Measurements from ENCODE around the gene ADK.
"Not testable (repeated sequence)": the region's sequence is repeated elsewhere in the genome, so short reads cannot be mapped to it uniquely, and the experiment has no call there.

Gene ADK

GRCh38 chr10:74178042-74178791 lies 27.2 kb downstream of the ADK start:
- no peak for DNase-seq
- intact Hi-C loops (cut with DNase I) = no loop called here

DNA sequence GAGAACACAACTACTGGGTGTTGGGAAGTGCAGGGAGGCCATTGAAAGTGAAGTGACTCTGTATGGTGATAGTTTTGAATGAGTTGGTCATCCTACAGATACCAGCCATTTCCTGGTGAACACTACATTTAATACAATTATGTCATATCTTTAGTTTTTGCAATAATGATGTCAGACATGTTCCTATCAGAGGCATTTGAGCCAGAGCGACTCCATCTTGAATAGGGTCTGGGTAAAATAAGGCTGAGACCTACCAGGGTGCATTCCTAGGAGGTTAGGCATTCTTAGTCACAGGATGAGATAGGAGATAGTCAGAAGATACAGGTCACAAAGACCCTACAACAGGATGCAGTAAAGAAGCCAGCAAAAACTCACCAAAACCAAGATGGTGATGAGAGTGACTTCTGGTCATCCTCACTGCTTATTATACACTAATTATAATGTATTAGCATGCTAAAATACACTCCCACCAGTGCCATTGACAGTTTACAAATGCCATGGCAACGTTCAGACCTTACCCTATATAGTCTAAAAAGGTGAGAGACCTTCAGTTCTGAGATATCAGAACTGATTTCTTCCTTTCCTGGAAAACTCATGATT lies 28.2 kb downstream of the ADK start:
- no peak for DNase-seq
- intact Hi-C loops (cut with DNase I) = no loop called here

DNA sequence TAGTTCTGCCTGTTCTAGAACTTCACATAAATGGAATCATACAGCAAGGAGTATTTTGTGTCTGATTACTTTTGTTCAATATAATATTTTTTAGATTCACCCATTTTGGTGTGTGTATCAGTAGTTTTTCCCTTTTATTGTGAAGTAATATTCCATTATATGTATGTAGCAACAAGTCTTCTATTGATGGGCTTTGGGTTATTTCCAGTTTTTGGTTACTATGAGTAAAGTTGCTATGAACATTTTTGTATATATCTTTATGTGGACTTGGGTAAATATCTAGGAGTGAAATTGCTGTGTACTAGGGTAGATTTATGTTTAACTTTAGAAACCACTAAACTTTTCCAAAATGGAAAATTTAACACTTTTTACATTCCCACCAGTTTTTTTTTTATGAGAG lies 35.7 kb downstream of the ADK start:
- intact Hi-C loops (cut with DNase I) = no loop called here
- DNase-seq = no peak

- intact Hi-C loops (cut with DNase I) = no loop called here
- DNase-seq = no peak
Measured at GRCh38 chr10:74187237-74187636, 36.2 kb downstream of the ADK start.

DNA sequence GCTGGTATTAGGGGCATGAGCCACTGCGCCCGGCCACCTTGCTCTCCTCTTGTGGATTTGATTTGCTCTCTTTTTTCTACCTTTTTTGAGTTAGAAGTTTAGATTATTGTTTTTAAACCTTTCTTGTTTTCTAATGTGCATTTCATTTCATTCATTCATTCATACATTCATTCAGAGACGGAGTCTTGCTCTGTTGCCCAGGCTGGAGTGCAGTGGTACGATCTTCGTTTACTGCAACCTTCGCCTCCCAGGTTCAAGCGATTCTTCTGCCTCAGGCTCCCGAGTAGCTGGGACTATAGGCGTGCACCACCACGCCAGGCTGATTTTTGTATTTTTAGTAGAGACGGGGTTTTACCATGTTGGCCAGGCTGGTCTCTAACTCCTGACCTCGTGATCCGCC lies 37.6 kb downstream of the ADK start:
- intact Hi-C loops (cut with DNase I); DNase-seq: not testable (repeated sequence)

DNA sequence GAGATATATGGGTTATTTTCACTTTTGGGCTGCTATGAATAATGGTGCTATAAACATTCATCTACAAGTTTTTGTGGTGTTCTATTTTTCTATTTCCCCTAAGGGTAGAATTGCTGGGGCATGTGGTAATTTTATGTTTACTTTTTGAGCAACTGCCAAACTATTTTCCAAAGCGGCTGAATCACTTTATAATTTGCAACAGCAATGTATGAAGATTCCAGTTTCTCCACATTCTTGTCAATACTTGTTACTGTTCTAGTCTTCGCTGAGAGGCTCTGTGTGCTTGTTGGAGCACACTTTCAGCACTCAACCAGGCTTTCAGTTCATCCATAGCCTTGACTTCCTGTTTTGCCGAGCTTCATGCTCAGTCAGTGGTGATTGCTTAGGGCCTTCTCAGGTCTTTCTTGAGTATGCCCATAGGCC lies 39.0 kb downstream of the ADK start:
- DNase-seq = no peak
- intact Hi-C loops (cut with DNase I) = no loop called here

DNA sequence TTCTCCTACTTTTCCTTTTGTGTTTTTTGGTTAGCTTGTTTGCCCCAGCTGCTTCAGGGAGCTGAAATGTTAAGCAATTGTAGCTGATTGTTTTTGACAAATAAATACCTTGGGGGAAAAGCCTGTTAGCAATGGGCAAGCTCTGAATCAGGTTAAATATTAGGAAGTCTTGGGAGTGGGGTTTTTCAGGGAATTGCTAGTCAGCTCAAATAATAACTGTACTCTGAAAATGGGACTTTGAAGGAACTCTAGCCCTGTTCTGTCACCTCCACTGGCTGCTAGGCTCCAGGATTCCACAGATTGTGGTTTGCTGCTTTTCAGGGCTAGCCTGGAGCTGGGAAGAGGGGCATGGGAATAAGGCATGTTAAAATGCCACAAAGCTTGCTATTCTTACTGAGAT lies 39.5 kb downstream of the ADK start:
- intact Hi-C loops (cut with DNase I) = no loop called here
- no peak for DNase-seq

DNA sequence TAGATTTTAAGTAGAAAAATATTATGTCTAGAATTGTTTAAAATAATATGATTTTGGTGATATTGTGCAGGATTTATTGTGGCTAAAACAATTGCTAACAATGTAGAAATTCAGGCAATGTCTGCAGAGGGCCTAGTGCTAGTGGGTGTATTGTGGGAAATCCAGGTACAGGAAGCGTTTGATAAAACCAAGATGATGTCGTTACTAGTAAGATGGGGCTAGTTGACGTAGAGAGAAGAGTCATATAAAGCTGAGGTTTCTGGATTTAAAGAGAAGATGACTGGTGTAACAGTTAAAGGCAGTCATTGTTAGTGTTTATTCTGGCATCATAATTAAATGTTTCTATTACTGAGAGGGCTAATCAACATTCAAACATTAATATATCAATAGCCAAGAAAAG lies 43.5 kb downstream of the ADK start:
- no peak for DNase-seq
- intact Hi-C loops (cut with DNase I) = no loop called here

- no peak for DNase-seq
Measured at GRCh38 chr10:74194999-74195398, 44.0 kb downstream of the ADK start.

GRCh38 chr10:74199315-74199714 lies 48.3 kb downstream of the ADK start:
- DNase-seq = no peak
- intact Hi-C loops (cut with DNase I) = no loop called here

More at GRCh38 chr10:74194999-74195398, 44.0 kb downstream of the ADK start:
- intact Hi-C loops (cut with DNase I) = no loop called here

DNA sequence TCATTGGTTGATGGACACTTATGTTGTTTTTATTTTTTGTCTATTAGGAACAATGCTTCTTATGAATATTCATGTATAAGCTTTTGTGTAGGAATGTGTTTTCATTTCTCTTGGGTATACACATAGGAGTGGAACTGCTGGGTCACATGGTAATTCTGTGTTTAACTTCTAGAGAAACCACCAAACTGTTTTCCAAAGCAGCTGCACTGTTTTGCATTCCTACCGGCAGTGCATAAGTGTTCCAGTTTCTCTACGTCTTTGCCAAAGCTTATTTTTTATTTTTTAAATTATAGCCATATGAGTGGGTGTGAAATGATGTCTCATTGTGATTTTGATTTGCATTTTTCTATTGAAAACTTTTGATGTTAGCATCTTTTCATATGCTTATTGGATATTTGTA lies 51.3 kb downstream of the ADK start:
- intact Hi-C loops (cut with DNase I) = no loop called here
- DNase-seq = no peak

GRCh38 chr10:74206746-74207145 lies 55.7 kb downstream of the ADK start:
- intact Hi-C loops (cut with DNase I) = no loop called here
- peak in 1 of 10 donors; percentile 83 for DNase-seq

DNA sequence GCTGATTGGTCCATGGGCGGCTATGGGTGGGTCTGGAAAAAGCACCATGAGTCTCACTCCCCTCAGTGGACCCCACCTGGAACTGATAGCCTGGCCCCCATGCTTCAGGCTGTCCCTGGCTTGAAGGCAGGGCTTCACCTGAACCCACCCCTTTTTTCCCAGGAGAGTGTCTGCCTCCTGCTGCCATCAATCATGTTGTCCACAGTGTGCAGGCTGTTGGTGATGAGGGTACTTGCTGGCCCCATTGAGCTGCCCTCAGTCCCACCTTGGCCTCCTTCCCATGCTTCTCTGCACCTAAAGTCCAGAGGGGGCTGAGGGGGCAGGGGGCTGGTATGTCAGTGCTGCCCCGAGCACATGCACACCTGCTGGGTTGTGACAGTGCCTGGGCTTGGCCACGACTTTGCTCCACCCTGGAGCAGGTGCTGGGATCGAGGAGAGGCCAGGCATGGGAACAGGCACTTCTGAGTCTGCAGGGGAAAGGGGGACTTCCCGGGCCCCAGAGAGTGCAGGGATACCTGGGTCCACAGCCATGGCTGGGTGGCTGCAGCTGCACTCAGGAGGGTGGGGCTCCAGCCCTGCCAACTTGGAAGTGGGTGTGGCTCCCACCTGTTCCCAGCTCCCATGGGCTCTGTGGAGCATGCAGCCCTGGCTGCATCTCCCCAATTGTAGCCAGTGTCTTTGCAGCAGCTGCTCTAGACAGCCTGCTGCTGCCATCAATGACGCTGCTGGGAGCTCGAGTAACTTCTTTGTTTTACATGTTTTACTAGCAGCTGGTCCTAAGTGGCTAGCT lies 56.9 kb downstream of the ADK start:
- intact Hi-C loops (cut with DNase I) = no loop called here
- no peak for DNase-seq

DNA sequence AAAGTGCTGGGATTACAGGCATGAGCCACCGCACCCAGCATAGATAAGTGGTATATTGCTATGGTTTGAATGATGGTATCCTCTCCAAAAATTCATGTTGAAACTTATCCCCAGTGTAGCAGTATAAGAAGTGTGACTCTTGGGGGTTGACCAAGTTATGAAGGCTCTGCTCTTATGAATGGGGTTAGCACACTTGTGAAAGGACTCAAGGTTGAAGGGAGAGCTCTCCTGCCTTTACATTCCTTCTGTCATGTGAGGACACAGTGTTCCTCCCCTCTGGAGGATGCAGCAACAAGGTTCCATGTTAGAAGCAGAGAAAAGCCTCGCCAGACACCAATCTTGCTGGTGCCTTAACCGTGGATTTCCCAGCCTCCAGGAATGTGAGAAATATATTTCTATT lies 58.0 kb downstream of the ADK start:
- intact Hi-C loops (cut with DNase I) = no loop called here
- no peak for DNase-seq

- DNase-seq = no peak
- intact Hi-C loops (cut with DNase I) = no loop called here
Measured at GRCh38 chr10:74213019-74213418, 62.0 kb downstream of the ADK start.

DNA sequence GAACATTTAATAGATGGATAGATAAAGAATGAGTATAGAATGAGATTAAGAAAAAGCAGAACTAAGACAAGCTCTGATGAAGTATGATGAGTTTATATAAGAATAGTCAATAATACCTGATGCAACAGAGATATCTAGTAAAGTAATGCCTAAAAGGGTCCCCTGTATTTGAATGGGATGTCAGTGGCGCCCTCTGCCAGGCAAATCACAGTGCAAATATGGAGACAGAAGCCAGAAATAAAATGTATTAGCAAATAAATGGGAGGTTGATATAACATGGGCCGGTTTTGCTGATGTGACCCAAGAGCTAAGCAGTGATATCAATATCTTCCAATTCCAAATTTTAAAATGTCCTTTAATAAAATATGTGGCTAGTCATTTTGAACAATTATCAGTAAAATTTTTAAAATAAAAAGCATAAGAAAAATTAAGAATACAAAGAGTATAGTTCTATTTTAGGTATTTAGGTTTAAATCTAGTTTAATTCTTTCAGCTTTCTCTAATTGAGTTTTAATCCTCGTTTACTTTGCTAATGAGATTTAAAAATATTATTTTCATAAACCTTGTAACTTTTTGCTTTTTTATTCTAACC lies 62.6 kb downstream of the ADK start:
- intact Hi-C loops (cut with DNase I) = no loop called here
- no peak for DNase-seq

GRCh38 chr10:74217110-74217509 lies 66.1 kb downstream of the ADK start:
- DNase-seq; intact Hi-C loops (cut with DNase I): not testable (repeated sequence)

GRCh38 chr10:74222467-74222866 lies 71.4 kb downstream of the ADK start:
- DNase-seq; intact Hi-C loops (cut with DNase I): not testable (repeated sequence)

DNA sequence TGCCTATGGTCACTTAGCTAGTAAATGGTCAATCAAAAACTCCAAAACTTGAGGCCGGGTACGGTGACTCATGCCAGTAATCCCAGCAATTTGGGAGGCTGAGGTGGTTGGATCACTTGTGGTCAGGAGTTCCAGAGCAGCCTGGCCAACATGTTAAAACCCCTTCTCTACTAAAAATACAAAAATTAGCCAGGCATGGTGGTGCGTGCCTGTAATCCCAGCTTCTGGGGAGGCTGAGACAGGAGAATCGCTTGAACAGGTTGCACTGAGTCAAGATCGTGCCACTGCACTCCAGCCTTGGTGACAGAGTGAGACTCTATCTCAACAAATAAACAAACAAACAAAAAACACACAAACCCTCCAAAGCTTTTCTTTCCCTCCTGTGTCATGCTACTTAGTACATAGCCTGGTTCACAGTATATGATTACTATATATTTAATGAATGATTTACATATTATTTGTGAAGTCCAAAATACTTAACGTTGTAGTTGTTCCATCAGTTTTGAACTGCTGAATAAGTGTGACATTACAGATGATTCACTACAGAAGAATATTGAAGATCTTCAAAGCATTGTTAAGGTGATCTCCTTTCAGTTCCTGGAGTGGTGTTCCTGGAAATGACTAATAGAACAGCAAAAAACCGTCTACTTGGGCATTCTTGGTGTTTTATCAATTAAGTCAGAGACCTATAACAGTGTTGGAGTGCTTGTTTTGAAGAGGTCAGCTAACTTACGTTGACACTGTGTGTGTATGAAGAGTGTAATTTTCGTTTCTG lies 72.9 kb downstream of the ADK start:
- DNase-seq = no peak
- intact Hi-C loops (cut with DNase I) = no loop called here

- intact Hi-C loops (cut with DNase I) = no loop called here
Measured at GRCh38 chr10:74227697-74228424, 76.8 kb downstream of the ADK start.

More at GRCh38 chr10:74227697-74228424, 76.8 kb downstream of the ADK start:
- DNase-seq = no peak

All from posterior cingulate gyrus (tissue), 11 donors.